ENCODE results near the gene ORC4. TPM values are rescaled to one million over a fixed set of nuclear protein-coding genes. Genes with fewer than 3 reads are reported as not detected.

The ORC4 gene
- polyA plus RNA-seq, 1 donor from 2014 or later, result 261 TPM

- Histone ChIP-seq H3K4me2 (ENCODE audit: low read length) (no peak overlapping the region), H3K9ac (ENCODE audit: low read length) (no peak overlapping the region), H2AFZ (ENCODE audit: low read depth, low read length) (no peak overlapping the region), H3K9me3 (ENCODE audit: low read length) (no peaks in the 10 kb centered on the region), H3K4me3 (ENCODE audit: low read length) (no peak overlapping the region), H3K79me2 (replicated peaks; ENCODE audit: insufficient read depth, low read length) (peaks cover 94% of the 10 kb centered on the region), H3K36me3 (ENCODE audit: insufficient read depth, low read length) (no peaks in the 10 kb centered on the region), H4K20me1 (ENCODE audit: insufficient read depth) (peaks cover 6% of the 10 kb centered on the region), H3K27me3 (ENCODE audit: insufficient read depth, low read depth, low read length) (no peaks in the 10 kb centered on the region), H3K9me2 (ENCODE audit: insufficient read depth, low read length) (no peaks in the 10 kb centered on the region), H3F3A (ENCODE audit: insufficient read depth, low read length, poor library complexity, severe bottlenecking) (no peaks in the 10 kb centered on the region), H3K27ac (ENCODE audit: low read length) (no peak overlapping the region)
- TF ChIP-seq POLR2AphosphoS5 (IDR thresholded peaks at IDR 0.05), result no peak
- no peak for TF ChIP-seq TAF1 (IDR thresholded peaks at IDR 0.05; ENCODE audit: low read depth)
- TF ChIP-seq SMC3 (conservative IDR thresholded peaks at IDR 0.05; ENCODE audit: poor library complexity), result no peak
- no peak for TF ChIP-seq MXI1 (conservative IDR thresholded peaks at IDR 0.05; ENCODE audit: poor library complexity, severe bottlenecking)
- no peak for TF ChIP-seq RAD21 (conservative IDR thresholded peaks at IDR 0.05)
- TF ChIP-seq EP300 (conservative IDR thresholded peaks at IDR 0.05; ENCODE audit: poor library complexity, severe bottlenecking), result no peak
- TF ChIP-seq EZH2 (IDR thresholded peaks at IDR 0.05; ENCODE audit: borderline replicate concordance, insufficient read depth, low read length, poor library complexity, severe bottlenecking), result no peak
- TF ChIP-seq REST (IDR thresholded peaks at IDR 0.05; ENCODE audit: borderline replicate concordance), result no peak
- no peak for TF ChIP-seq CTCF (IDR thresholded peaks at IDR 0.05; ENCODE audit: poor library complexity, severe bottlenecking)
Observed at GRCh38 chr2:147884830-147885229, 135.7 kb downstream of the ORC4 start.

DNA sequence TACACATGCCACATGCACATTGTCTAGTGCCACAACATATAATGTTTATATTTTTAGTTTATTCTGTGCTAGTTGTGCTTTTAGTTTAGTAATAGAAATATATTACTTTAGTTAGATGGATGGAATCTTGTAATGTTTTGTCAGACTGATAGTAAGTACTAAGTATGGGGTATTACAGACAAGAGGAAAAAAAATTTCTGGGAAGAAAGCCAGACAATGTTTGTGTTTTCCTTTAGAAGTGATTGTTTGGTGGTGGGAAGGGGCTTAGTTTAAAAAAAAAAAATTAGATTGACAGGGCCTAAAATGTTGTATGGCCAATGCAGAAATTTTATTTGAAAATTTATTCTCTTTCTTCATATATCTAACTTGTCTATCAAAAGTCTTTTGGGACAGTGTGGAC is 137.9 kb downstream of the ORC4 start:
- Histone ChIP-seq H3K4me2 (ENCODE audit: low read length) (no peak overlapping the region), H3K79me2 (replicated peaks; ENCODE audit: insufficient read depth, low read length) (peaks cover 98% of the 10 kb centered on the region), H2AFZ (ENCODE audit: low read depth, low read length) (no peak overlapping the region), H3K27me3 (ENCODE audit: insufficient read depth, low read depth, low read length) (no peaks in the 10 kb centered on the region), H3F3A (ENCODE audit: insufficient read depth, low read length, poor library complexity, severe bottlenecking) (no peaks in the 10 kb centered on the region), H3K36me3 (ENCODE audit: insufficient read depth, low read length) (no peaks in the 10 kb centered on the region), H3K9me3 (ENCODE audit: low read length) (no peaks in the 10 kb centered on the region), H3K9ac (ENCODE audit: low read length) (no peak overlapping the region), H3K9me2 (ENCODE audit: insufficient read depth, low read length) (no peaks in the 10 kb centered on the region), H4K20me1 (ENCODE audit: insufficient read depth) (peaks cover 15% of the 10 kb centered on the region), H3K4me3 (ENCODE audit: low read length) (no peak overlapping the region), H3K27ac (ENCODE audit: low read length) (no peak overlapping the region)
- TF ChIP-seq CTCF (IDR thresholded peaks at IDR 0.05; ENCODE audit: poor library complexity, severe bottlenecking) (no peak), RAD21 (conservative IDR thresholded peaks at IDR 0.05) (no peak), TAF1 (IDR thresholded peaks at IDR 0.05; ENCODE audit: low read depth) (no peak), MXI1 (conservative IDR thresholded peaks at IDR 0.05; ENCODE audit: poor library complexity, severe bottlenecking) (no peak), REST (IDR thresholded peaks at IDR 0.05; ENCODE audit: borderline replicate concordance) (no peak), POLR2AphosphoS5 (IDR thresholded peaks at IDR 0.05) (no peak)
